ENCODE measurements around the gene THAP2.
"Not testable (repeated sequence)": the region's sequence is repeated elsewhere in the genome, so short reads cannot be mapped to it uniquely, and the experiment has no call there.

Gene THAP2

DNA sequence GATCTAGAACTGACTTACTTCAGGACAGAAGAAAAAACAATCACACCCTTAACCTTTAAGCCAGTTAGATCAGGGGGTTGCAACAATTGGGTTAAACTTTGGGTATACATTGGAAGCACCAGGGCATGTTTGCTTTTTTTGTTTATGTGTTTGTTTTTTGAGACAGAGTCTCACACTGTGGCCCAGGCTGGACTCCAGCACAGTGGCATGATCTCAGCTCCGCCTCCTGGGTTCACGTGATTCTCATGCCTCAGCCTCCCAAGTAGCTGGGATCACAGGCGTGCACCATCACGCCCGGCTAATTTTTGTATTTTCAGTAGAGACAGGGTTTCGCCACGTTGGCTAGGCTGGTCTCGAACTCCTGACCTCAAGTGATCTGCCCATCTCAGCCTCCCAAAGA, 38.1 kb downstream of the THAP2 start:
- not testable (repeated sequence) for DNase-seq (ENCODE audit: low read depth in 2 of 2, low spot score in 1 of 2)

DNA sequence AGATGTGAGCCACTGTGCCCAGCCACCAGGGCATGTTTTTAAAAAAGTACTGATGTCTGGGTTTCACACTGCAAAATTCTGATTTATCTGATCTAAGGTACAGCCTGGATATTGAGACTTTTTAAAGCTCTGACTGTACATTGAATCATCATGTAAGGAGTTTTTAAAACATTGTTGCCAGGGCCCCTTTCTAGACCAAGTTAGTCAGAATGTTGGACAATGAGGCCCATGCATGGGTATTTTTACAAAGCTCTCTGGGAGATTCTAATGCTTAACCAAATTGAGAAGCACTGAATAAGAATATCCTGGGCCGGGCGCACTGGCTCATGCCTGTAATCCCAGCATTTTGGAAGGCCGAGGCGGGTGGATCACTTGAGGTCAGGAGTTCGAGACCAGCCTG, 38.5 kb downstream of the THAP2 start:
- no peak for DNase-seq (ENCODE audit: low read depth in 2 of 2, low spot score in 1 of 2)

DNA sequence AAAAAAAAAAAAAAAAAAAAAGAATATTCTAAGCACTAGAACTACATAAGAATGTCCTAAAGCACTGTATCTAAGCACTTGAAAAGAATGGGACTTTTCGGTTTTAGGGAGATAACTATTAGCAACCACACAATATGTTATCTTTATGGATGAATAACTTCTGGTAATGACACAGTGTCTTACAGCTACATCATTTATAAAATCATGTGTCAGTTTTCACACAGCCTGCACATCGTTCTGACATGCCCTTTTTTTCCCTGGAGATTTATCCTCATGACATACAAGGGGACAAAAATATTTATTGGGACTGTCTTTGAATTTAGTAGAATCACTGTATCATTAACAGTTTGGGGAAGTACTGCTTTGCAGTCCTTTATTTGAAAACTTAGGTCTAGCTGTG, 39.1 kb downstream of the THAP2 start:
- no peak for DNase-seq (ENCODE audit: low read depth in 2 of 2, low spot score in 1 of 2)

DNA sequence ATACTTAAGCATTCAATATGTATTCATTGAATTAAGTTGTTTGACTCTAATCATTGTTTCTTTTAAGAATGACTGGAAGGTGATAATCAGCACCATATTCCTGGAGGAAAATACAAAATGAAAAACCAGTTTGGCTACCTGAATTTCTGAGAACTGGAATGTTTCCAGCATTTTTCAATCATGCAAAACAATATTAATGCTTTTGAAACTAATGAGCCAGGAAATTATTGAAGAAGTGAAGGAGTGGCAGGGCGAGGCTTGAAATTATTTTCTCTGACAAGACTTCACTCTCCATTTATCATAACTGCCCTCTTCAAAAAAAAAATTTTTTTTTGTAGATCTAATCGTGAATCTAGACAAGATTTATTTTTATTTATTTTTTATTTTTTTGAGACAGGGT, 40.8 kb downstream of the THAP2 start:
- no peak for DNase-seq (ENCODE audit: low read depth in 2 of 2, low spot score in 1 of 2)

DNA sequence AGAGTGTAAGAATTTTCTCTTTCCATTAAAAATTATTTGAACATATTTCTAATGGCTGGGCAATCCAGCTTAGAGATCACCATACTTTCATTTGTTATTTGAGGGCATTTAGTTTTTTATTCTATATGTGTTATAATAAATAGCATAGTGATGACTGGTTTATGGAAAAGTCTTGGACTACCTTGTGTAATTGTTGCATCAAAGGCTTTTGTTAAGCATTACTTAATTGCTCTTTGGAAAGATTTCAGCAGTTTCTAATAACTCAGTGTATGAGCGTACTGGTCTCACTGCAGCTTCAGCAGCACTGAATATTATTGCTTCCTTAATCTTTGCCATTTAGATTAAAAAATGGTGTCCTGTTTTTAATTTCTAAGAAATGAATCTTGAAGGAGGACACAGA, 44.6 kb downstream of the THAP2 start:
- no peak for DNase-seq (ENCODE audit: low read depth in 2 of 2, low spot score in 1 of 2)

DNA sequence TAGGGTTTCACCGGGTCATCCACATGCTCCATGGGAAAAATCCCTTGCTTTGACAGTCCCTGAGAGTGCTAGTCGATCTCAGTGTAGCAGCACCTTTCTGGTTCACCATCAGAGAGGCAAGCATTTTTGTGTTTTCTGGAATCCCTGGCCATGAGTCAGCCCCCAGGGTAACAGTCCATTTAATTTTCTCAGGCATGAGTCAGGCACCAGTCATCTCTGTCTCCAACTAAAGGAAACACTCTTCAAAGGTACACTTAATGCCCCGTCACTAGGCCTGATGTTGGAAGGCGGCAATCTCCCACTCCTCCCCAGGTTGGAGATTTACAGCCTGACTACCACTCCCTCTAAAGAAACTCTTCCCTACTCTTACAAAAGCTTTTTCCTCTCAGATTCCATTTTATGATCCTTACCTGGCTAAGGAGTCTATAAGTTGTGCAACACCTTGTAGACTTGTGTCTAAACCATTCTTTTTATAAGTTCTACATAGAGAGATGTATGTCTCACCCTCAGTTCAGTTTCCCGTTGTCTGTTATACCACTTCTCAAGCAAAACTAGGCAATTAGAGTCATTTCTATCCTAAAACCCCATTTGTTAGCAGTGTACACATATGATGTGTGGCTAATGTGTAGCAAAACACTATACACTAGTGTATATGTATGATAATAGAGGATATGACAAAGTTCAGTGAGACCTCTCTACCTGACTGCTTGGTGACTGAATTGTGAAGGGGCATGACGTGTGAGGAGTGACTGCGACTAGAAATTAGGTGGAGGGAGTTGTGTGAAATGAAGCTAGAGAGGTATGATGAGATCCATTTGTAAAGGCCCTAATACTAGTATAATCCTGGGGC, 46.4 kb downstream of the THAP2 start:
- DNase-seq (ENCODE audit: low read depth in 2 of 2, low spot score in 1 of 2), result no peak

DNA sequence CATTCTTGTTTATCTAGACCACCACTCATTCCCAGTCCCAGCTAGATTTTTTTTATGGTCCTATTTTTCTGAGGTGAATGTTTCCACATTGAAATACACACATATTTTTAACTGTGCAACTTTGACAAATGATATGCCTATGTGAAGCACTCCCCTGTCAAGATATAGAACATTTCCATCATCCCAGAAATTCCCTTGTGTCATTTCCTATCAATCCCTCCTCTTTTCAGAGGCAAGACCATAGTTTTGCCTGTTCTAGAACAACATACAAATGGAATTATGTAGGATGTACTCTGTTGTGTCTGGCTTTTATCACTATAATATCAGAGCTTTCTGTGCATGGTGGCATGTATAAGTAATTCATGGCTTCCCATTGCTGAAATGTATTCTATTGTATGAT, 54.5 kb downstream of the THAP2 start:
- no peak for DNase-seq (ENCODE audit: low read depth in 2 of 2, low spot score in 1 of 2)

DNA sequence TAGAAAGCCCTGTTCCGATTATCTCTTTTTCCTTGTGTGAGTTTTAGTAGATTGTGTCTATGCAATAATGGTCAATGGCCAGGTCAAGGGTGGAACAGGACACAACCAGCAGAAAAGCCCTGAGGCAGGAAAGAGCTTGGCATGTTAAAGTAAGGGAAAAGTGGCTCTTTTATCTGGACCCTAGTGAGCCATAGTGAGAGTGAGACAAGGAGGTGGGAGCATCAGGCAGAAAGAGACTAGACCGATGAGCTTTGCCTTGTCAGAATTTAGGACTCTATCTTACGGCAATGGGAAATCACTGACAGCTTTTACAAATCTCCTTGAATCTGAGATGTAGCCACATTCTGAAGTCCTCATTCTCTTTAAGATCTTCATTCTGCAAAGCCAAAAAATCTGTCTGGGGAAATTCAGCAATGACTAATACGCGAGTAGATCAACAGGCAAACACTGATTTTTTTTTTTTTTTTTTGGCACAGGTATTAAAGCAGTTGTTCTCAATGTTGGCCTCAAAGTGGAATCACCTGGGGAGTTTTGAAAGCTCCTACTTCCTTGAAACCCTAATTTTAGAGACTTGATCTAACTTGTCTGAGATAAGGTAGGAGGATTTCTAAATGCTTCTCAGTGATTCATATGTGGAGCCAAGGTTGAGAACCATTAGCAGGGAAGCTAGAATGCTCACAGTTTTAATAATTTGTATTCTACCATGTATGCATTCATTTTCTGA, 55.7 kb downstream of the THAP2 start:
- no peak for DNase-seq (ENCODE audit: low read depth in 2 of 2, low spot score in 1 of 2)

DNA sequence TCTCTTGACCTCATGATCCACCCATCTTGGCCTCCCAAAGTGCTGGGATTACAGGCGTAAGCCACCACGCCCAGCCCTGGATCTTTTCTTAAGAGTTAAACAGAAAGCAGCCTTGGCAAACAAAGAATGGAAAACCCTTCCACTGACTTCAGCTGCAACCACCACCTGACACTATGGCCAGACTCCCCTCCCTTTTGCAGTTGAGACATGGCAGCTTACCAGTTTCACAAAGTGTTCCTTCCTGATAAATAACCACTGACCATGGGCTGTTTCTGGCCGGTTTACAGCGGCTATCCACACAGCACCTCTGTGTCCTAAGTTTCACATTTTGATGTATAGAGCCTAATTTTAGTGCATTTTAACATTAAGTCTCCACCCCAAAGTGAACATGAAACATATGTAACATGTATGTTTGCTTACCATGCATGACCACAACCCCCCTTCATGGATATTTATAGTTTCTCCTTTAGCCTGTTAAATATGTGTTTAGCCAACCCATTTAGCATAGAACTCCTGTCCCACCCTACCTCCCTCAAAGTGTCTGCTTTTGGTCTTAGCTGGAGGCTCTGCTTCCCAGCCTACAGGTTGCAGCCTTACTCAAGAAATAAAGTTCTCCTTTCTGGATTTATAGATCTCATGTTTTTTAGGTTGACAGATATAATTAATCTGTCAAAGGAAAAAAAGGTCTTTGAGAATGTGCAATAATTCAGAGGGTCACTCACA, 57.8 kb downstream of the THAP2 start:
- no peak for DNase-seq (ENCODE audit: low read depth in 2 of 2, low spot score in 1 of 2)

DNA sequence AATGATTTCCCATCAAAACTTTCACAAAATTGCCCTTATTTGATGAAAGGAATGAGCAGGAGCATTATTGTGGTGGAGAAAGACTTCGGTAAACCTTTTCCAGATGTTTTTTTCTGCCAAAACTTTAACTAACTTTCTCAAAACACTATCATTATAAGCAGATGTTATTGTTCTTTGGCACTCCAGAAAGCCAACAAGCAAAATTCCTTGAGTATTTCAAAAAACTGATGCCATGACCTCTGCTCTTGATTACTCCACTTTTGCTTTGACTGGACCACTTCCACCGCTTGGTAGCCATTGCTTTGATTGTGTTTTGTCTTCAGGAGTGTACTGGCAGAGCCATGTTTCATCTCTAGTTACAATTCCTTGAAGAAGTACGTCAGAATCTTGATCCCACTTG, 60.9 kb downstream of the THAP2 start:
- DNase-seq (ENCODE audit: low read depth in 2 of 2, low spot score in 1 of 2), result no peak

DNA sequence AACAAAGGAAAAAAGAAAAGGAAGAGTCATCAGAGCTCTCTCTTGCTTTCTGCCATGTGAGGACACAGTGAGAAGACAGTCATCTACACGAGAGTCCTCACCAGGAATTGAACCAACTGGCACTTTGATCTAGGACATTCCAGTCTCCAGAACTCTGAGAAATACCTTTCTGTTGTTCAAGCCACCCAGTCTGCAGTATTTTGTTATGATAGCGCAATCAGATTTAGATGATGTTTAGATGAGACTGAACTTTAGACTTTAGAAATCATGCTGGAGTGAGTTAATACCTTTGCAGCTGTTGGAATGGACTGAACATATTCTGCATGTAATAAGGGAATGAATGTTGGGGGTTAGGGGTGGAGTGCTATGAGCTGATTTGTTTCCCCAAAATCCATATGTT, 62.4 kb downstream of the THAP2 start:
- no peak for DNase-seq (ENCODE audit: low read depth in 2 of 2, low spot score in 1 of 2)

DNA sequence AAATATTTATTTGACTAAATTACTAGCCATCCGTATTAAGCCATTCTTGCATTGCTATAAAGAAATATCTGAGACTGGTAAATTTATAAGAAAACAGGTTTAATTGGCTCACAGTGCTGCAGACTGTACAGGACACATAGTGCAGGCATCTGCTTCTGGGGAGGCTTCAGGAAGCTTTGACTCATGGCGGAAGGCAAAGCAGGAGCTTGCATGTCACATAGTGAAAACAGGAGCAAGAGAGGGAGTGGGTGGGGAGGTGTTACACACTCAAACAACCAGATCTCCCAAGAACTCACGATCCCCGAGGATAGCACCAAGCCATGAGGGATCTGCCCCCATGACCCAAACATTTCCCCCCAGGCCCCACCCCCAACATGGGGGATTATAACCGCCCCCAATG, 63.9 kb downstream of the THAP2 start:
- DNase-seq (ENCODE audit: low read depth in 2 of 2, low spot score in 1 of 2), result no peak

All from stimulated activated CD8-positive, alpha-beta memory T cell treated with anti-CD3 and anti-CD28 coated beads, Interleukin-4, amount 100 ng/mL, for 4 hours (primary cell).